ENCODE measurements around the gene MED20.

Gene MED20

DNA sequence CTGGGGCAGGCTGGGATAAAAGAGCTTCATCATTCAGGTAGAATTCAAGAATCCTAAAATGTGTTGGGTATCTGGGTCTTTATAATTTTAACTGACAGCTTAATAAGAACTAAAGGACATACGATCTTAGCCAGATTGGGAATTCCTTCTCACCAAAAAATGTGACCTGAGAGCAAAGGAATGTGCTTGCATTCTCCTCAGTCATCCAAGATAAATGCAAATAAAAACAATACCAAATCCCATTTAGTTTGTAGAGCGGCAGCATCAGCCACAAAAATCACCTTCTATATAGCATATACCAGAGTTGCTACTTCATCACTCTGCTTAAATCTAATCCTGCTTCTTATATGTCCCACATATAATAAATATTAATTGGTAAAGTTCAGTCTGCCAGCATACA lies 42.7 kb downstream of the MED20 start:
- Mint-ChIP-seq H3K9me3 (no peaks in the 10 kb centered on the region), H3K4me1 (no peaks in the 10 kb centered on the region), H3K36me3 (ENCODE audit: low read depth) (peaks cover 3% of the 10 kb centered on the region), H3K27ac (no peak overlapping the region), H3K4me3 (no peak overlapping the region), H3K27me3 (ENCODE audit: low read depth) (no peaks in the 10 kb centered on the region)
- TF ChIP-seq CTCF (IDR thresholded peaks at IDR 0.05; ENCODE audit: unreplicated experiment in 3 of 3), result no peak

GRCh38 chr6:41877051-41877680 lies 43.8 kb downstream of the MED20 start:
- no peaks in the 10 kb centered on the region for H3K9me3 Mint-ChIP-seq
- H3K27ac Mint-ChIP-seq, result no peak overlapping the region
- H3K27me3 Mint-ChIP-seq (ENCODE audit: low read depth), result no peaks in the 10 kb centered on the region
- no peaks in the 10 kb centered on the region for H3K4me1 Mint-ChIP-seq
- H3K36me3 Mint-ChIP-seq (ENCODE audit: low read depth), result peaks cover 7% of the 10 kb centered on the region
- no peak overlapping the region for H3K4me3 Mint-ChIP-seq
- TF ChIP-seq CTCF (IDR thresholded peaks at IDR 0.05; ENCODE audit: unreplicated experiment in 3 of 3), result no peak

DNA sequence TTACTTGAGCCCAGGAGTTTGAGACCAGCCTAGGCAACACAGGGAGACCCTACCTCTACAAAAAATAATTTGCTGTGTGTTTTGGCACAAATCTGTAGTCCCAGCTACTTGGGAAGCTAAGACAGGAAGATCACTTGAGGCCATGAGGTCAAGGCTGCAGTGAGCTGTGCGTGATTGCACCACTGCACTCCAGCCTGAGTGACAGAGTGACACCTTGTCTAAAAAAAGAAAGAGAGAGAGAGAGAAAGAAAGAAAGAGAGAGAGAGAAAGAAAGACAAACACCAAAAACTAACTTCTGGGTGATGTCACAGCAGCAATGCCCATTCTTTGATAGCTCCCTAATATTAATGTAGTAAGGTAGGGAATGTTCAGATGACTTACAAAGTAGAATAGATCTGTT lies 46.2 kb downstream of the MED20 start:
- Mint-ChIP-seq H3K27me3 (ENCODE audit: low read depth) (no peaks in the 10 kb centered on the region), H3K4me3 (no peak overlapping the region), H3K36me3 (ENCODE audit: low read depth) (peaks cover 16% of the 10 kb centered on the region), H3K4me1 (no peaks in the 10 kb centered on the region), H3K9me3 (no peaks in the 10 kb centered on the region), H3K27ac (no peak overlapping the region)
- no peak for TF ChIP-seq CTCF (IDR thresholded peaks at IDR 0.05; ENCODE audit: unreplicated experiment in 3 of 3)

DNA sequence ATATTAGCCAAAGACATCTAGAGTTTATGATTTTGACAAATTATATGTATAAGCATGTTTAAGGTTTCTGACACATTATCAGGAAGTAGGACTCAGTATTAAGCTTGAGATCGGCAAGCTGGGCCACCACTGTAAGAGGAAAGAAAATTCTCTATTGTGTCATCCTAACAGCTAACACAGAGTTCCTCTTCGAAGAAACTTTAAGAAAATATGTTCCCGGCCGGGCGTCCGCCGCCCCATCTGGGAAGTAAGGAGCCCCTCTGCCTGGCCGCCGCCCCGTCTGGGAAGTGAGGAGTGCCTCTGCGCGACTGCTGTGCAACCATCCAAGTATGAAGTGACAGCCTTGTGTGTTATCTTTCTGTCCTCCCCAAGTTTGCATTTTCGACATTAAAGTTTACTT lies 48.8 kb downstream of the MED20 start:
- no peaks in the 10 kb centered on the region for H3K27me3 Mint-ChIP-seq (ENCODE audit: low read depth)
- peaks cover 16% of the 10 kb centered on the region for H3K36me3 Mint-ChIP-seq (ENCODE audit: low read depth)
- H3K4me1 Mint-ChIP-seq, result no peaks in the 10 kb centered on the region
- TF ChIP-seq CTCF (IDR thresholded peaks at IDR 0.05; ENCODE audit: unreplicated experiment in 3 of 3), result no peak
- H3K27ac Mint-ChIP-seq, result no peak overlapping the region
- no peak overlapping the region for H3K4me3 Mint-ChIP-seq
- no peaks in the 10 kb centered on the region for H3K9me3 Mint-ChIP-seq

DNA sequence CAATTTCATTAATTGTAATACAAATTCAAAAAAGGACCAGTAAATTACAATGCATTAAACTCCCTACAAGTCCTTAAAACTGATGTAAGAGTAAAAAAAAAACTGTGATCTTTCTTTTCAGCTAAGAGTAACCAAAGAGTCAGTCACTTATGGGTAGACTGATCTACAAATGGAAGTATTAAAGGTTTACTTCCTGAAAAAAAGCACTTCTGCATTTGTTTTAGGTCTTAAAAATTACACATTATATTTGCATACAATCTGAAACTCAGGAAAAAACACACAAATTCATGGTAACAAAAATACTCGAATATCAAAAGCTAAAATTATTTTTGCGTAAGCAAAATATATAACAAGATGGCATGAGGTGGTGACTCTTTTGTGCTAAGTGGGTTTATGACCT lies 49.2 kb downstream of the MED20 start:
- no peak for TF ChIP-seq CTCF (IDR thresholded peaks at IDR 0.05; ENCODE audit: unreplicated experiment in 3 of 3)
- no peaks in the 10 kb centered on the region for H3K4me1 Mint-ChIP-seq
- peaks cover 17% of the 10 kb centered on the region for H3K36me3 Mint-ChIP-seq (ENCODE audit: low read depth)
- no peak overlapping the region for H3K4me3 Mint-ChIP-seq
- H3K9me3 Mint-ChIP-seq, result no peaks in the 10 kb centered on the region
- no peak overlapping the region for H3K27ac Mint-ChIP-seq
- no peaks in the 10 kb centered on the region for H3K27me3 Mint-ChIP-seq (ENCODE audit: low read depth)

GRCh38 chr6:41859356-41859755 lies 61.6 kb downstream of the MED20 start:
- no peak overlapping the region for H3K4me3 Mint-ChIP-seq
- no peaks in the 10 kb centered on the region for H3K9me3 Mint-ChIP-seq

More at GRCh38 chr6:41859356-41859755, 61.6 kb downstream of the MED20 start:
- no peaks in the 10 kb centered on the region for H3K27me3 Mint-ChIP-seq (ENCODE audit: low read depth)
- no peaks in the 10 kb centered on the region for H3K36me3 Mint-ChIP-seq (ENCODE audit: low read depth)
- no peaks in the 10 kb centered on the region for H3K4me1 Mint-ChIP-seq
- TF ChIP-seq CTCF (IDR thresholded peaks at IDR 0.05; ENCODE audit: unreplicated experiment in 3 of 3), result no peak
- H3K27ac Mint-ChIP-seq, result no peak overlapping the region
